ENCODE data around the gene TRPM3.

The TRPM3 gene

GRCh38 chr9:71121275-71122021 lies at the start of gene TRPM3:
TRPM3 (minus strand) TSS chr9:71121621; CDS start chr9:71121354, 267 bp downstream.
- TF ChIP-seq CTCF (IDR thresholded peaks at IDR 0.05; ENCODE audit: extremely low read depth, missing control alignments) = no peak
- DNase-seq (ENCODE audit: low spot score) = no peak

GRCh38 chr9:71168418-71168817 lies 47.0 kb upstream of the TRPM3 start:
- DNase-seq (ENCODE audit: low spot score) = no peak
- no peak for TF ChIP-seq CTCF (IDR thresholded peaks at IDR 0.05; ENCODE audit: extremely low read depth, missing control alignments)

GRCh38 chr9:71162126-71162525 lies 40.7 kb upstream of the TRPM3 start:
- TF ChIP-seq CTCF (IDR thresholded peaks at IDR 0.05; ENCODE audit: extremely low read depth, missing control alignments) = no peak
- no peak for DNase-seq (ENCODE audit: low spot score)

- DNase-seq (ENCODE audit: low spot score) = no peak
- no peak for TF ChIP-seq CTCF (IDR thresholded peaks at IDR 0.05; ENCODE audit: extremely low read depth, missing control alignments)
These were observed 36.3 kb upstream of the TRPM3 start for GRCh38 chr9:71157731-71158130.

- no peak for TF ChIP-seq CTCF (IDR thresholded peaks at IDR 0.05; ENCODE audit: extremely low read depth, missing control alignments)
- DNase-seq (ENCODE audit: low spot score) = no peak
These were observed 25.9 kb upstream of the TRPM3 start for GRCh38 chr9:71147368-71147767.

- TF ChIP-seq CTCF (IDR thresholded peaks at IDR 0.05; ENCODE audit: extremely low read depth, missing control alignments) = no peak
- no peak for DNase-seq (ENCODE audit: low spot score)
These were observed 25.1 kb upstream of the TRPM3 start for GRCh38 chr9:71146511-71146910.

GRCh38 chr9:71145179-71145578 lies 23.8 kb upstream of the TRPM3 start:
- no peak for DNase-seq (ENCODE audit: low spot score)
- no peak for TF ChIP-seq CTCF (IDR thresholded peaks at IDR 0.05; ENCODE audit: extremely low read depth, missing control alignments)

Measured in GM20000 (cell line).